ENCODE data around the gene BIRC7. TPM values are rescaled to one million over a fixed set of nuclear protein-coding genes. Genes with fewer than 3 reads are reported as not detected.
"Not testable (repeated sequence)": the region's sequence is repeated elsewhere in the genome, so short reads cannot be mapped to it uniquely, and the experiment has no call there.

BIRC7 gene
- polyA plus RNA-seq, 1 donor from 2014 or later, result not detected

GRCh38 chr20:63216041-63216848 lies 19.5 kb upstream of the BIRC7 start, which contains the start of gene YTHDF1:
Gene YTHDF1, minus strand, starts transcription at chr20:63216131. Its CDS starts 239 bp downstream, at chr20:63215892.
- Mint-ChIP-seq H3K27ac (peak within 1 kb of the TSS; percentile 94 to 98 (median 96)), H3K4me3 (peak within 1 kb of the TSS; percentile 87 to 96 (median 94)), H3K27me3 (no peaks in the 10 kb centered on the region), H3K9me3 (peaks cover 0 to 1% (median 0%) of the 10 kb centered on the region in 3 donors), H3K4me1 (peaks cover 16 to 34% (median 21%) of the 10 kb centered on the region in 3 donors), H3K36me3 (peaks cover 1% of the 10 kb centered on the region)

- H3K36me3 Mint-ChIP-seq, result peaks cover 1% of the 10 kb centered on the region
- H3K4me3 Mint-ChIP-seq, result peak overlapping the region; percentile 76 to 87 (median 82)
- peaks cover 15 to 31% (median 19%) of the 10 kb centered on the region in 3 donors for H3K4me1 Mint-ChIP-seq
- peak overlapping the region; percentile 64 to 96 (median 88) for H3K27ac Mint-ChIP-seq
- no peaks in the 10 kb centered on the region for H3K27me3 Mint-ChIP-seq
- peaks cover 0 to 1% (median 0%) of the 10 kb centered on the region in 3 donors for H3K9me3 Mint-ChIP-seq
Measured at GRCh38 chr20:63216849-63217471, 18.7 kb upstream of the BIRC7 start.

- H3K27ac Mint-ChIP-seq, result peak overlapping the region in 1 of 3 donors; percentile 88
- peaks cover 1% of the 10 kb centered on the region for H3K36me3 Mint-ChIP-seq
- H3K4me1 Mint-ChIP-seq, result peaks cover 12 to 27% (median 14%) of the 10 kb centered on the region in 3 donors
- peak overlapping the region in 2 of 4 donors; percentile 72 to 76 for H3K4me3 Mint-ChIP-seq
- H3K9me3 Mint-ChIP-seq, result peaks cover 0 to 1% (median 0%) of the 10 kb centered on the region in 3 donors
- no peaks in the 10 kb centered on the region for H3K27me3 Mint-ChIP-seq
Measured at GRCh38 chr20:63217706-63218105, 18.0 kb upstream of the BIRC7 start.

- Mint-ChIP-seq H3K27me3 (no peaks in the 10 kb centered on the region), H3K27ac (peak overlapping the region in 1 of 3 donors; percentile 56), H3K4me1 (peaks cover 7 to 20% (median 14%) of the 10 kb centered on the region in 3 donors), H3K4me3 (peak overlapping the region in 1 of 4 donors; percentile 23), H3K9me3 (peaks cover 0 to 1% (median 0%) of the 10 kb centered on the region in 3 donors), H3K36me3 (peaks cover 1% of the 10 kb centered on the region)
Measured at GRCh38 chr20:63218701-63219446, 16.8 kb upstream of the BIRC7 start.

GRCh38 chr20:63219447-63219821 lies 16.3 kb upstream of the BIRC7 start:
- no peaks in the 10 kb centered on the region for H3K27me3 Mint-ChIP-seq
- peaks cover 1% of the 10 kb centered on the region for H3K36me3 Mint-ChIP-seq
- peak overlapping the region in 1 of 4 donors; percentile 23 for H3K4me3 Mint-ChIP-seq
- H3K27ac Mint-ChIP-seq, result peak overlapping the region in 1 of 3 donors; percentile 56
- H3K4me1 Mint-ChIP-seq, result peaks cover under 1 to 16% (median 10%) of the 10 kb centered on the region in 3 donors
- peaks cover 0 to 1% (median 0%) of the 10 kb centered on the region in 3 donors for H3K9me3 Mint-ChIP-seq

- Mint-ChIP-seq H3K4me1 (peaks cover 0 to 10% (median 5%) of the 10 kb centered on the region in 3 donors), H3K36me3 (peaks cover 1% of the 10 kb centered on the region), H3K27me3 (no peaks in the 10 kb centered on the region), H3K9me3 (peaks cover 0 to 1% (median 0%) of the 10 kb centered on the region in 3 donors), H3K4me3 (peak overlapping the region in 1 of 4 donors; percentile 66), H3K27ac (peak overlapping the region in 1 of 3 donors; percentile 86)
Measured at GRCh38 chr20:63219866-63220521, 15.7 kb upstream of the BIRC7 start.

- Mint-ChIP-seq H3K4me1 (peaks cover 0 to 6% (median 0%) of the 10 kb centered on the region in 3 donors), H3K36me3 (peaks cover 1% of the 10 kb centered on the region), H3K9me3 (peaks cover 0 to 1% (median 0%) of the 10 kb centered on the region in 3 donors), H3K27me3 (no peaks in the 10 kb centered on the region), H3K27ac (peak overlapping the region in 1 of 3 donors; percentile 86), H3K4me3 (peak overlapping the region in 1 of 4 donors; percentile 66)
Measured at GRCh38 chr20:63220696-63221399, 14.9 kb upstream of the BIRC7 start.

GRCh38 chr20:63221400-63222053 lies 14.2 kb upstream of the BIRC7 start:
- H3K27me3 Mint-ChIP-seq, H3K4me3 Mint-ChIP-seq, H3K27ac Mint-ChIP-seq, H3K9me3 Mint-ChIP-seq, H3K36me3 Mint-ChIP-seq, H3K4me1 Mint-ChIP-seq: not testable (repeated sequence)

GRCh38 chr20:63222541-63222940 lies 13.2 kb upstream of the BIRC7 start:
- Mint-ChIP-seq H3K4me3 (no peak overlapping the region), H3K27ac (no peak overlapping the region), H3K36me3 (peaks cover 1% of the 10 kb centered on the region), H3K9me3 (peaks cover 0 to 1% (median 0%) of the 10 kb centered on the region in 3 donors), H3K4me1 (no peaks in the 10 kb centered on the region), H3K27me3 (no peaks in the 10 kb centered on the region)

GRCh38 chr20:63223121-63223825 lies 12.4 kb upstream of the BIRC7 start:
- no peaks in the 10 kb centered on the region for H3K4me1 Mint-ChIP-seq
- H3K27ac Mint-ChIP-seq, result no peak overlapping the region
- H3K36me3 Mint-ChIP-seq, result peaks cover 1% of the 10 kb centered on the region
- H3K9me3 Mint-ChIP-seq, result peaks cover 0 to 1% (median 0%) of the 10 kb centered on the region in 3 donors
- H3K4me3 Mint-ChIP-seq, result peak overlapping the region in 1 of 4 donors; percentile 39
- peaks cover 3% of the 10 kb centered on the region for H3K27me3 Mint-ChIP-seq

- peaks cover 5% of the 10 kb centered on the region for H3K27me3 Mint-ChIP-seq
- H3K36me3 Mint-ChIP-seq, result peaks cover 1% of the 10 kb centered on the region
- no peak overlapping the region for H3K27ac Mint-ChIP-seq
- H3K4me3 Mint-ChIP-seq, result no peak overlapping the region
- no peaks in the 10 kb centered on the region for H3K4me1 Mint-ChIP-seq
- H3K9me3 Mint-ChIP-seq, result peaks cover 0 to 1% (median 0%) of the 10 kb centered on the region in 3 donors
Measured at GRCh38 chr20:63223826-63224207, 11.9 kb upstream of the BIRC7 start.

GRCh38 chr20:63224412-63225081 lies 11.2 kb upstream of the BIRC7 start:
- Mint-ChIP-seq H3K36me3 (peaks cover 1% of the 10 kb centered on the region), H3K4me3 (no peak overlapping the region), H3K4me1 (no peaks in the 10 kb centered on the region), H3K27ac (no peak overlapping the region), H3K9me3 (peaks cover 0 to 1% (median 0%) of the 10 kb centered on the region in 3 donors), H3K27me3 (peaks cover 6% of the 10 kb centered on the region)

All from IgD-negative memory B cell (primary cell).